GM21576 (cell line): Measurements from ENCODE around the gene HGFAC.
"Not testable (repeated sequence)": the region's sequence is repeated elsewhere in the genome, so short reads cannot be mapped to it uniquely, and the experiment has no call there.

Experiments
- ATAC-seq: cut with Tn5 transposase; IDR thresholded peaks from one replicate; pipeline ENCODE4 v1.9.1; 2021; ENCODE audit warnings: mild to moderate bottlenecking, moderate library complexity; ENCODE audit not compliant: unreplicated experiment

HGFAC gene

GRCh38 chr4:3459156-3459555 is 17.4 kb downstream of the HGFAC start:
- not testable (repeated sequence) for ATAC-seq

GRCh38 chr4:3460926-3461325 is 19.2 kb downstream of the HGFAC start:
- ATAC-seq = no peak

- ATAC-seq = no peak
These were observed 19.9 kb downstream of the HGFAC start for GRCh38 chr4:3461515-3462291.

- no peak for ATAC-seq
These were observed 20.6 kb downstream of the HGFAC start for GRCh38 chr4:3462321-3462789.

- ATAC-seq = no peak
These were observed 21.1 kb downstream of the HGFAC start, which contains the start of gene DOK7 for GRCh38 chr4:3462790-3463415. TSS of gene DOK7 (plus strand) at chr4:3463306. CDS start at chr4:3463376, 70 bp downstream.

- no peak for ATAC-seq
These were observed 22.0 kb downstream of the HGFAC start for GRCh38 chr4:3463556-3464348.

GRCh38 chr4:3464349-3464905 is 22.7 kb downstream of the HGFAC start:
- ATAC-seq = no peak

- ATAC-seq = no peak
These were observed 23.3 kb downstream of the HGFAC start for GRCh38 chr4:3464911-3465697.

- ATAC-seq = no peak
These were observed 24.2 kb downstream of the HGFAC start for GRCh38 chr4:3465698-3466671.

- no peak for ATAC-seq
These were observed 25.2 kb downstream of the HGFAC start for GRCh38 chr4:3466691-3467600.

- ATAC-seq = no peak
These were observed 25.8 kb downstream of the HGFAC start for GRCh38 chr4:3467601-3468031.

GRCh38 chr4:3468154-3468553 is 26.4 kb downstream of the HGFAC start:
- ATAC-seq = no peak

- ATAC-seq = no peak
These were observed 27.0 kb downstream of the HGFAC start for GRCh38 chr4:3468804-3469203.

GRCh38 chr4:3469386-3470243 is 27.8 kb downstream of the HGFAC start:
- ATAC-seq = no peak

GRCh38 chr4:3470244-3471097 is 28.7 kb downstream of the HGFAC start:
- ATAC-seq = no peak

GRCh38 chr4:3471098-3471760 is 29.5 kb downstream of the HGFAC start:
- no peak for ATAC-seq
